ENCODE results near the gene LAMA3. TPM values are rescaled to one million over a fixed set of nuclear protein-coding genes. Genes with fewer than 3 reads are reported as not detected.
A peak's percentile ranks its signal among the peaks of the same experiment; 100 is the strongest.

LAMA3 gene
- total RNA-seq, 1 experiment from 2014 or later = 0.44 TPM

DNA sequence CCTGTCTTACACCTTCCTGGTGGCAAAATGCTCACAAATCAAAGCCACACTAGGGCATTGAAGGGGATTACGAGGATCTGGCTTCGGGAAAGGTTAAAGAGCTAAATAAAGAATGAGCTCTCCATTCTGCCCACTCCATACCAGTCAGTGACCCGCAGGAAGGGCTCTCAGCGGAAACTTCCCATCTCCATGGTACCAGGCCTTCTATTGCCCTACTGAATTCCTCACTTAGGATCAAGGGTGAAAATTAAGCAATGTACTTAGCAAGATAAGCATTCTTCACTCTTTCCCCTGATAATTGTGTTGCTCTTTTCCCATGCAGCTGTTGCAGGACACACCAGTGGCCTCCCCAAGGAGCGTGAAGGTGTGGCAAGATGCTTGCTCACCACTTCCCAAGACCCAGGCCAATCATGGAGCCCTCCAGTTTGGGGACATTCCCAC, 249.7 kb downstream of the LAMA3 start:
- no peak for DNase-seq (ENCODE audit: low spot score)
- in situ Hi-C loops (cut with HindIII; ENCODE audit: low sequenced_read_pairs) = no loop called here

DNA sequence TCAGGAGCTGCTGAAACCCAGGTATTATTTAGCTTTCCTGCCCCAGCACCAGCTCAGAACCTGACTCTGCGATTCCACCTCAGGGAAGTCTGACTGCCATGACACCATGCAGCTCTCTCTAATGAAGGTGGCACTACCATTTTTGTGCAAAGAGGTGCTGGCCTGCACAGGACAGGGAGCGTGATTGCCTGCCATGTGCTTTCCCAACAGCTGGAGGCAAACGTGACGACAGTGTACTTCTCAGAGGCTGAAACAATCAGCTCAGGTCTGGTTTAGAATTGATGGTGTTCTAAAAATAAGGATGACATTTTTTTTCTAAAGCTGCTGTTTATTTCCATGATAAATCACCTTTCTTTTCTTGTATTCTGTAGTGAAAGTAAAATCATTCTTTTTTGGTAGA, 250.1 kb downstream of the LAMA3 start:
- in situ Hi-C loops (cut with HindIII; ENCODE audit: low sequenced_read_pairs) = no loop called here
- no peak for DNase-seq (ENCODE audit: low spot score)

DNA sequence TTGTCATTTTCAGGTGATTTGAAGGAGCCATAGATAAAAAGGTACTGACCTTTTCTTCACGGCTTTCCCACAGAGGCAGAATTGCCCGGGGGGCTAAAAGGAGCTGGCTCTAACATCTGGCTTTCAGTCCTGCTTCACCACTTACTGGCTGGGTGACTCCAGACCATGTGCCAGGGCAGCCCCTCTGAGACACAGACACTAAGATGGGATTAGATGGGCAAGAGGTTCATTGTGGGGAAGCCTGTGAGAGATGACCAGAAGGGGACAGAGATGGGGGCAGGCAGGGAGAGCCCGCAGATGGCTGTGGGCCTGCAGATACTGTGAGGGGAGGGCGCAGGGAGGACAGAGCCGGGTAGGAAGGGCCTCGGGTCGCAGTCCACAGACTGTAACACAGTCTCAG, 250.6 kb downstream of the LAMA3 start:
- DNase-seq (ENCODE audit: low spot score) = no peak
- in situ Hi-C loops (cut with HindIII; ENCODE audit: low sequenced_read_pairs) = no loop called here

DNA sequence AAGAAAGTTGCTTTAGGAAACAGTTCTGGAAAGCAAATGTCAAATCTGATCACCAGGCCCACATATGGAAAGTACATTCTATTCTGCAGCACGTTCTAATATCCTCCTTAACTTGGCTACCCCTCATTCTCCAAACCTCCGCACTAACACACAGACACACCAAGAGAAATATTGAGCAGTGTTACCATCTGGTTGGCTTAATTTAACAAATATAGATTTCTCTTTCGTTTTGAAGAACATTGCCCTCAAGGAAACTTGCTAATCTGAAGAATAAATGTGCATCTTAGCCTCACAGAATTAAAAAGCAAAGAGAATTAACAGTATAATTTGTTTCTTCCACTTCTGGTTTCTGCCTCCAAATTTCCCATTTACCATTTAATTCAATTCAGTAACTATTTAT, 252.5 kb downstream of the LAMA3 start:
- in situ Hi-C loops (cut with HindIII; ENCODE audit: low sequenced_read_pairs) = no loop called here
- no peak for DNase-seq (ENCODE audit: low spot score)

DNA sequence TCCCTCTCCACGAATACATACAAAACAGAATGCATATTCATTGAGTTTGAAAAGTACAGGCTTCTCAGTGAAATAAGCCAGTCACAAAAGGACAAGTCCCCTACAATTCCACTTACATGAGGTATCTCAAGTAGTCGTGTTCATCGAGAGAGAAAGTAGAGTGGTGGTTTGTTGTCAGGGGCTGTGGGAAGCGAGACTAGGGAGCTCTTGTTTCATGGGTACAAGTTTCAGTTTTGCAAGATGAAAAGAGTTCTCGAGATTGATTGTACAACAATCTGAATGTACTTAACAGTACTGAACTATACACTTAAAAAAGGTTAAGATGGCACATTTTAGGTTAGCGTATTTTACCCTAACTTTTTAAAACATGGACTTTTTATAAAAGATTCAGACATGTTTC, 253.9 kb downstream of the LAMA3 start:
- no peak for DNase-seq (ENCODE audit: low spot score)
- in situ Hi-C loops (cut with HindIII; ENCODE audit: low sequenced_read_pairs) = no loop called here

DNA sequence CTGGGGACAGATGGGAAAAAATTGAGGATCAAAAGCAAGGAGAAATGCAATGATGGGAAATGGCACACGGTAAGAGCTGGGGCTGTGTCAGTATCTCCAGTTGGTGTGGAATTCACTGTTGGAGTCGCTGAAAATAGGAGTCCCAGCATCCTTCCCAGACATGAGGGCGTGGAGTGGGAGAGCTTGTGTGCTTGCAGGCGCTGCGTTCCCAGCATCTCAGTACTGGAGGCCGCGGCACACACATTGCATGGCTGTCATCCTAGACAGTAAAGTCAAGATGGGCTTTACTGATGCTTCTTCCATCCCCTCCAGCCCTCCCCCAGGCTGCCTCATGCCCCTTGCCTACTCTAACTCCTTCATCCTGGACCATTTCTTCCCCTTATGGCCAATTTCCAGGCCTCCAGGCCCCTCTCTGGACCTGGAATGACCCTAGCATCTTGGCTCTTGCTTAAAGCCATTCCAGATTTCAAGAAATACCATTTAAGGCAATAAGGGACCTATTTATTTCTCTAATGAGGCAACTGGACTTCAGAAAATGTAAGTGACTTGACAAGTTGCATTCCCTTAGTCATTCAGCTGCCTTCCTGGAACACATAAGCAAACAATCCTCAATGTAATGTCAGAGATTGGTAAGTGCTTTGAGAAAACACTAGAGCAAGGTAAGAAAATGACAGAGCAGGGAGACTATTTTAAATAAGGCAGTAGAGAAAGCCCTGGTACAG, 254.8 kb downstream of the LAMA3 start:
- no peak for DNase-seq (ENCODE audit: low spot score)
- in situ Hi-C loops (cut with HindIII; ENCODE audit: low sequenced_read_pairs) = no loop called here

DNA sequence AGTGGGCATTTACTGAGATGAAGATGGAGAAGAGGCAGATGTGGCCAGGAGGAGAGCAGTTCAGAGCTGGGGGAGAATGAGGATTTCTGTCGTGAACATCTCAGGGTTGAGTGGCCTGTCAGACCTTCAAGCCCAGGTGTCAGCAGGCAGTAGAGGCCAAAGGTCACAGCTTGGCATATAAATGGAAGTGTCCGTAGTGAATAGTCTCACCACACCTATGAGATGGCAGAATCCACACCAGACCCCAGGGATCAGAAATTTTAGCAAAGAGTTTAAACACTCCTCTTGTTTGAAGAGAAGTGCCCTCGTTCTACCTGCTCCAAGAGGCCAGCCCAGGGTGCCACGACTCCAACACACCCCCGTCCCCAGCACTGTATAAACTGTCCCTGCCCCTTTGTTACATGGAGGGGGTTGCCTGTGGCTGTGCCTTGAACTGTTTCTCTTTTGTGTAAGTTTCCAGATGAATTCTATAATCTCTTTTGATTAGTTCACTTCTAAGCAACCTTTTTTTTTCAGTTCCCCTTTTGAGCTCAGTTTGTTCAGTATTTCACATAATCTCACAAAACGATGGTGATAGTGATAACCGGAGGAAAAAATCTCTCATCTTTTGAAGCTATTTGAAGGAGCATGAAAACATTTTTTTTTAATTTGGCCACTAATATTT, 256.3 kb downstream of the LAMA3 start:
- in situ Hi-C loops (cut with HindIII; ENCODE audit: low sequenced_read_pairs) = no loop called here
- DNase-seq (ENCODE audit: low spot score) = no peak

DNA sequence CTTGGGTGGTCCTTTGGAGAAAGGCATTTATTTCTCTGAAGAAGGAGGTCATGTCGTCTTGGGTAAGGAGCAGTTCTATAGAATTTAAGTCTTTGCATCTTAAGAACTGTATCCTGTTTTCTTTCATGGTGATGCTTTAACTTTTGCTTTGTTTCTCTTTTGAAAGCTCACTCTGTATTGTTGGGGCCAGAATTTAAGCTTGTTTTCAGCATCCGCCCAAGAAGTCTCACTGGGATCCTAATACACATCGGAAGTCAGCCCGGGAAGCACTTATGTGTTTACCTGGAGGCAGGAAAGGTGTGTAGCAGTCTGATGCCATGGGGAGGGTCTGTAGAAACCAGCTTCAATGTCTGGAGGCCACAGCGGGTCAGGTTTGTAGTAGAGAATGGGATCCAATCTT, 260.6 kb downstream of the LAMA3 start:
- no peak for DNase-seq (ENCODE audit: low spot score)
- in situ Hi-C loops (cut with HindIII; ENCODE audit: low sequenced_read_pairs) = no loop called here

DNA sequence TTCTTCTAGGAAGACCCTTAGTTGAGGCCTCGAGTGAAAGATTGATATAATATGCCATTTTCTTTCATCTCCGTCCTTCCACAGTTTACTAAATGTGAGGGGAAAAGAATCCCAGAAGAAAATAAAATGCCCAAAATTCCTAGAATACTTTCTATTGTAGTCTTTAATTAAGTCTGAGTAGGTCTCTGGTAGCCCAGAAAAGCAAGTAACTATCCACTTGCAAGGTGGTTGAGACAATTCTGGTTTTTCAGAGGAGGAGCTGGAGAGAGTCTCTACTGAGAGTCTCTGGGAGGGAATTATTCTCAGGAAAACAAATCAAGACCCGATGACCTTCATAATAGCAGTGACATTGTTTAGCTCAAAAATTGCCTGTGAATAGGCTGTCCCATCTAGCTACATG, 261.4 kb downstream of the LAMA3 start:
- DNase-seq (ENCODE audit: low spot score) = no peak
- in situ Hi-C loops (cut with HindIII; ENCODE audit: low sequenced_read_pairs) = no loop called here

DNA sequence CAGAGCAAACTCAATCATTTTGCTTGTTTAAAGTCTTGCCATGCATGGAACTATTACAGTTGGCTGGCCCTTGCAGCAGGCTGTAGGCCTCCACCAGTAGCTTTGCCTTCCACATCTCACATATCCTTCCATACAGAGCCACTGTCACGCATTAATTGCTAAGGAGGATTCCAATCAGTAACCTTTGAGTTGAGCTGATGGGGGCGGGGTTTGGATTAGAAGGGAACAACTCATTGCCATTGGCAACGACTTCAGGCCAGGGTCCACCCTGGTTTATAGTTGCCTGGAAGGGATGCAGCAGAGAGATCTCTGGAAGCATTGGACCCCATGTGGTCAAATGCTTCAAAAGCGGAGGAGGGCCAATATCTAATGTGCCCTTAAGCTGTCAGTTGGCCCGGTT, 262.0 kb downstream of the LAMA3 start:
- in situ Hi-C loops (cut with HindIII; ENCODE audit: low sequenced_read_pairs) = no loop called here
- no peak for DNase-seq (ENCODE audit: low spot score)

DNA sequence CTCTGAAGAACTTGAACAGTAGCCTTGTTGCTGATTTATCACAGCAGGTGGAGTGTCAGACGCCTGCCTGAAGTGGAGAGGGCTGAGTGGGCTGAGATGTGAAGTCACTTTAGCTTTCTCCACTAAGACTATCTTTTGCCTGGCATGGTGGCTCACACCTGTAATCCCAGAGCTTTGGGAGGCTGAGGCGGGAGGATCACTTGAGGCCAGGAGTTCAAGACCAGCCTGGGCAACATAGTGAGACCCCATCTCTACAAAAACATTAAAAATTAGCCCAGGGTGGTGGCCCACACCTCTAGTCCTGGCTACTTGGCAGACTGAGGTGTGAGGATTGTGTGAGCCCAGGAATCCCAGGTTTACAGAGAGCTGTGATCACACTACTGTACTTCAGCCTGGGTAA, 264.7 kb downstream of the LAMA3 start:
- DNase-seq (ENCODE audit: low spot score) = no peak
- in situ Hi-C loops (cut with HindIII; ENCODE audit: low sequenced_read_pairs) = no loop called here

DNA sequence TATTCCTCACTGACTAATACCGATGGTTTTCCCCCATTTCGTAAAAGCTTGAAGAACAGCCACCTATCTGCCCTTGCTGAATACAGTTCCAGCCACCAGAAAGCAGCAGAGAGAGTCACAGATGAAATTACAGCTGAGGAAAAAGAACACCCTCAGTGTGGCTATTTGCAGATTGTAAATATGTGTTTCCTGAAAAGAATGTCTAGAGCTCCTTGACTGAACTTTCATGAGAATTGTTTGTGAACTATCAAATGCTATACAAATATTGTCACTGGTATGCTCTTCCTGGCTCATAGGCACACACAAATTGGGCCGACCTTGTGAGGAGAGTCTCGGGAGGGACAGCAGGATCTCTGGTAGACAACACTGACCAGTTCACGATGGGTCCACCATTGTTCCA, 267.2 kb downstream of the LAMA3 start:
- in situ Hi-C loops (cut with HindIII; ENCODE audit: low sequenced_read_pairs) = no loop called here
- DNase-seq (ENCODE audit: low spot score) = no peak

DNA sequence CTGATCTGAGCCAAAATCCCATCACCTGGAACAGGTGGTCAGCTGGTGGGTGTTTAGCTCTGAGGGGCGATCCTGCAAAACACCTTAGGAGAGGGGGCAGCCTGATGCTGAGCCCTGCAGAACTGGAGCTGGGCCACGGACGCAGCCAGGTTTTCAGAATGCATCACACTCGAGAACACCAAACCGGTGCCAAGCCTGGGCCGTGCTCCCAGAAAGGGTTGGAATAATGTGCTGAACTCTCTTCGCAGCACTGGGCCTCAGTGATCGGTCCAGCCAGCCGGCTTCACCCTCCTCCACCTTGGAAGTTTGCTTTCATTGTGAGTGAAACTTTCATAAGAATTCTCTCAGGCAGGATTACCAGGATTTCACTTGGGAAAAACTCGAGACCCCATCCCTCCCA, 268.8 kb downstream of the LAMA3 start:
- peak; percentile 84 for DNase-seq (ENCODE audit: low spot score)
- in situ Hi-C loops (cut with HindIII; ENCODE audit: low sequenced_read_pairs) = no loop called here

DNA sequence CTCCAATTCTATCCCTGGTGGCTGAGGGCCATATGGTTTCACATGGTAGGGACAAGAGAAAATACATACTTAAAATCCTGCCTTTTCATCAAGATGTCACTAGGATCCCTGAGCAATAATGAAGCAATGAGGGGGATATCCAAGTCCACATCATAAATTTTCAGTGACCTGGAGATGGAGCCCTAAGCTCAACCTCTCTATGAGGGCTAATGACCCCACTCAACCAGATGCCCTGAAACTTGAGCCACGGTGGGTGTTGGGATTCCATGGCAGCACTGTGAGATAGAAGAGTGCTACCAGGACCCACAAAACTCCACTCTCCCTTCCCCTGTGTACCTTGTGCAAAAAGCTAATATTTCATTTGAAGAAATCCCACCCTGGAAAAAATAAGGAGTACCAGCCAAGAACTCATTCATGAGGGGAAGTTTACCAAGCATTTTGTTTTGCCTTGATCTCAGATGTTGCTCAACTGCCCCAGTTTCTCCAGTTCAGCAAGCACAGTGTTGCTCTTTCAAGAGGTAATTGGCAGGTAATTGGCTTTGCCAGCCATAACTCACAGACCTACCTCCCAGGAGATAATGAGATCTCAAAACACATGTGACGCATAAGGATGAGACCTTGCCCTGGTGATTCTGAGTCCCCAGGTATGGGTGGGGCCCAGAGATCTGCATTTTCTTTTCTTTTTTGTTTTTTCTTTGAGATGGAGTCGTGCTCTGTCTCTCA, 274.4 kb downstream of the LAMA3 start:
- in situ Hi-C loops (cut with HindIII; ENCODE audit: low sequenced_read_pairs) = no loop called here
- no peak for DNase-seq (ENCODE audit: low spot score)

DNA sequence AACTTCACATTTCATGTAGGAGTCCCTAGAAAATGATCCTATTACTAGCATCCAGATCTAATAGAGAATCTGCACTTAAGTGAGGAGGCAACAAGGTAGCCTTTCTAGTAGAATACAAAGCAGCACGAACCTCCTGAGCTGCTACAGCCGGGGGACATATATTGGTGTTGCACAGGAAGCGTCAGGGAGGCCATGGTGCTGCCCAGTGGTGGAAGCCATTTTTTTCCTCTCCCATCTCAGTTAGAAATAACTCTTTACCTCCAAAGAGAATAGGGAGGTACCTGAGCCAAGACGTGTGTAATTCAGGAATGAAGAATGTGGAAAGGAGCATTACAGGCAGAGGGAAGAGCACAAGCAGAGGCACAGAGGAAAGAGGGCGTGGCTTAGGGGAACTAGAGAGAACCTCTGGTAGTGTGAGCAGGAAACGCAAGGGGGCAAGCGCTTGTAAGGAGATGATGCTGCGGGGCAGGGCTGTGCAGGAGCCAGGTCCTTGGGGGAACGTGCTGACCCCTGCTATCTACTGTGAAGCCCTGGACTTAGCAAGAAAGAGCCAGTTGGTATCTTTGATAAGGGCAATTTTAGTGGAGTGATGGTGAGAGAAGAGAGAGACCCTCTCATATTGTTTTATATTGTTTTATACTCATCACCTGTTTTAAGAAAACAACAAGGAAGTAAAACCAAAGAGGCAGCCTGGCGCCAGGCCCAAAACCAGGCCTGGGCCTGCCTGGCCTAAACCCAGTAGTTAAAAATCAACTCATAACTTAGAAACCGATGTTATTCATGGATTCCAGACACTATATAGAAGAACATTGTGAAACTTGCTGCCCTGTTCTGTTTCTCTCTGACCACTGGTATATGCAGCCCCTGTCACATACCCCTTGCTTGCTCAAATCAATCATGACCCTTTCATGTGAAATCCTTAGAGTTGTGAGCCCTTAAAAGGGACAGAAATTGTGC, 275.3 kb downstream of the LAMA3 start:
- in situ Hi-C loops (cut with HindIII; ENCODE audit: low sequenced_read_pairs) = no loop called here
- no peak for DNase-seq (ENCODE audit: low spot score)

DNA sequence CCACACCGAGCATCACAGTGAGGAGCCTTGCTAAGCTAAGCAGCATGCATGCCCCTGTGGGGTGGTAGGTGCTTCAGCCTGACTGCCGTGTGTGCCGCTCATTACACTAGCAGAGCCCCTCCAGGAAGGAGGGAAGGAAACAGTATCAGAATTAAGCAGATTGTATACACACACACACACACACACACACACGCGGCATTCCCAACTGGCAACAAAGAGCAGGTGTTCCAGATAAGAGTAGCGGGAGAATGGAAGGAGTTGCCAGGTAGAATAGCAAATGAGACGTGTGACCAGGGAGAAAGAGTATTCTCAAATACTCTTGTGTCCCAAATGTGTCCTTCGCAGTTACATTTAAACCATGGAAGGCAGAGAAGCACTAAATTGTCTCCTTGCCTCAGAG, 277.7 kb downstream of the LAMA3 start:
- no peak for DNase-seq (ENCODE audit: low spot score)
- in situ Hi-C loops (cut with HindIII; ENCODE audit: low sequenced_read_pairs) = no loop called here

DNA sequence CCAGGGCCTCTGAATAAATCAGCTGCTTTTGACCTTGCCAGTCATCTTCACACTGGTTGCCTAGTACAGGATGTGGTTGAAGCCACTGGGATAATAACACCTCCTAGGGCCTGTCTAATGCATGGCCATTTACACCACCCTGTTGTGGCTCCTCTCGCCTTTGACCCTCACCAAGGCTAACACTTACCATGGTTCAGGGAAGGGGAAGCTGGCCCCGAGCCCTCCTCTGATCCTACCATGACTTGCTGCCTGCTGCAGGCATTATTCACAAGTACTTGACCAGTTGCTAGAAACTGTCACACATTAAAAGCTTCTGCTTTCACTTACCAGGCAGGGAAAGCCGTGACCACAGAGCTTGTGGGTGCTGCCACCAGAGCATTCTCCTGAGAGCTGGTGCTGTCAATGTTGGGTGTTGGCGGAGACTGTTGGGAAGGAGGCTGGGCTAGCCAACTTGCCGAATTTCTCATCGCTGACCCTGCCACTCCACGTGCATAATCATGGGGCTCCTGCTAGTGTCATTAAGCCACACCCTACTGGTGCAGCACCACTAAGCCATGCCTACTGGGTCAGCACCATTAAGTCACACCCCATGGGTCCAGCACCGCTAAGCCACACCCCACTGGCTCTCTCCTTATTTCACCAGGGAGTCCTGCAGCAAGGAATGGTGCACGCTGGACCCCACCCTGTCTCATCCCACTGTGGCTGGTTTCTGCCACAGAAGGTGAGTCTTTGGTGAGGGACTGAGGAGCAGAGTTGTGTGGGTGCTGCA, 278.3 kb downstream of the LAMA3 start:
- DNase-seq (ENCODE audit: low spot score) = no peak
- in situ Hi-C loops (cut with HindIII; ENCODE audit: low sequenced_read_pairs) = no loop called here

DNA sequence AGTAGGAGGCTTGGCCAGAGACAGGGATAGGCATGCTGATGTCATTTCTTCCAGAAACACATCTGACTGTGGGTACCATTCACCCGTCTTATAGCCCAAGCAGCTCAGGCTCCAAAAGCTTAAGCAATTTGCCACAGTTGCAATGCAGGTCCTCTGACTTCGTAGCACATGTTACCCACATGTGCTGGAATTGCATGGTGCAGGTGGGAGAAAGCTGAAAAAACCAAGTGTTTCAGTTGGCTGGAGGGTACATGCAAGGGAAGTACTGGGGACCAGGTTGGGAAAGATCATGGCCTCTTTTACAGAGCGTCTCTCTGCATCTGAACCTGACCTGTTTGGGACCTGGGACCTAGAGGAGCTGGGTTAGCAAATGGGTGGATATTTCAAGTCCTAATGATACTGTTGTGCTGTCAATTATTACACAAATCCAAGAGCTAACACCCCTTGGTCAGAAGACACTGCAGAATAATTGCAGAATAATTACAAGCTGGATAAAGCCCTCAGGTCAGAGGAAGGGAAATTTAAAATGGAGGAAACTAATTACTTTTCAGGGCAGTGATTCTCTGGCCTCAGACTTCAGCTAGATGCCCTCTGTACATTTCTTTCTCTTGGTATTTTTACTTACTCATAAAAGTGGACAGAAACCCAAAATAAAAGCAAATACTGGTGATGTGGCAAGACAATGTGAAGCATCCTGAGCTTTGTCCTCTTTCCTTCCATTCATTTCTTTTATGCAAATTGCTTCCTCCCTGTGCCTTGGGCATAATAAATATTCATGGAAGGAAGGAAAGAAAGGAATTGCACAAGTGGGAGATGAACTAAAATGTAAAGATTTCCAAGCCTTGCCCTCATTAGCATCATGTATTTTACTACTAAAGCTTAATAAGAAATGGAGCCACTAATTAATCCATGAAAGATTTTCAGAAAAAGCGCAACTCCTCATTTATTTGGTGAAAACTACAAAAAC, 279.7 kb downstream of the LAMA3 start:
- in situ Hi-C loops (cut with HindIII; ENCODE audit: low sequenced_read_pairs) = no loop called here
- no peak for DNase-seq (ENCODE audit: low spot score)
